ENCODE data around the gene ACSBG1.

ACSBG1 gene

GRCh38 chr15:78205337-78205736 lies 29.0 kb downstream of the ACSBG1 start:
- no peak for DNase-seq (ENCODE audit: low read depth, low spot score)
- no peak for TF ChIP-seq CTCF (IDR thresholded peaks at IDR 0.05; ENCODE audit: low read depth, low read length)
- in situ Hi-C loops (cut with HindIII; ENCODE audit: low sequenced_read_pairs), result no loop called here
- H3K4me3 ChIP-seq (ENCODE audit: low read depth, low read length), result no peak overlapping the region

- TF ChIP-seq CTCF (IDR thresholded peaks at IDR 0.05; ENCODE audit: low read depth, low read length), result no peak
- H3K4me3 ChIP-seq (ENCODE audit: low read depth, low read length), result no peak overlapping the region
- in situ Hi-C loops (cut with HindIII; ENCODE audit: low sequenced_read_pairs), result no loop called here
- peak; percentile 31 for DNase-seq (ENCODE audit: low read depth, low spot score)
Measured at GRCh38 chr15:78204351-78205309, 29.7 kb downstream of the ACSBG1 start.

GRCh38 chr15:78203346-78204225 lies 30.8 kb downstream of the ACSBG1 start:
- H3K4me3 ChIP-seq (ENCODE audit: low read depth, low read length), result no peak overlapping the region
- in situ Hi-C loops (cut with HindIII; ENCODE audit: low sequenced_read_pairs), result no loop called here
- no peak for TF ChIP-seq CTCF (IDR thresholded peaks at IDR 0.05; ENCODE audit: low read depth, low read length)
- DNase-seq (ENCODE audit: low read depth, low spot score), result no peak

GRCh38 chr15:78201281-78202190 lies 32.8 kb downstream of the ACSBG1 start:
- H3K4me3 ChIP-seq (ENCODE audit: low read depth, low read length), result no peak overlapping the region
- in situ Hi-C loops (cut with HindIII; ENCODE audit: low sequenced_read_pairs), result no loop called here
- no peak for DNase-seq (ENCODE audit: low read depth, low spot score)
- no peak for TF ChIP-seq CTCF (IDR thresholded peaks at IDR 0.05; ENCODE audit: low read depth, low read length)

- in situ Hi-C loops (cut with HindIII; ENCODE audit: low sequenced_read_pairs), result no loop called here
- no peak overlapping the region for H3K4me3 ChIP-seq (ENCODE audit: low read depth, low read length)
- no peak for DNase-seq (ENCODE audit: low read depth, low spot score)
- no peak for TF ChIP-seq CTCF (IDR thresholded peaks at IDR 0.05; ENCODE audit: low read depth, low read length)
Measured at GRCh38 chr15:78200276-78200930, 34.0 kb downstream of the ACSBG1 start.
